Heart right ventricle (tissue), 16 donors: ENCODE results near the gene NFYC. TPM values are rescaled to one million over a fixed set of nuclear protein-coding genes. Genes with fewer than 3 reads are reported as not detected.

Experiments used
- ATAC-seq, 8 donors: fragments of 200-7000 bp; cut with Tn5 transposase; one replicate each; pipeline ENCODE4 v1.9.1; 2020; ENCODE audit warnings: mild to moderate bottlenecking in 8 of 8, moderate library complexity in 8 of 8, moderate number of reproducible peaks in 1 of 8
- DNase-seq, 2 donors: peaks; one replicate each; pipeline ENCODE4 v3.0.0-alpha.2; 2020
- H3K27ac ChIP-seq, 10 donors: fragments of 200-600 bp; sonication (generic) in 2 of 10; one replicate each; pipeline versions ENCODE4 v1.5.0 to v1.8.0; 2020 to 2022; ENCODE audit warnings: mild to moderate bottlenecking in 3 of 10
- H3K27me3 ChIP-seq, 7 donors: fragments of 200-600 bp; one replicate each; pipeline ENCODE4 v1.8.0; 2021 to 2022; ENCODE audit warnings: mild to moderate bottlenecking in 2 of 7
- H3K36me3 ChIP-seq, 9 donors: fragments of 200-600 bp; sonication (generic) in 1 of 9; one replicate each; pipeline versions ENCODE4 v1.5.0 to v1.8.0; 2020 to 2022; ENCODE audit warnings: mild to moderate bottlenecking in 2 of 9
- H3K4me1 ChIP-seq, 9 donors: fragments of 200-600 bp; sonication (generic) in 1 of 9; one replicate each; pipeline versions ENCODE4 v1.5.0 to v1.8.0; 2020 to 2022; ENCODE audit warnings: mild to moderate bottlenecking in 4 of 9
- H3K4me3 ChIP-seq, 10 donors: fragments of 200-600 bp; sonication (generic) in 2 of 10; one replicate each; pipeline versions ENCODE4 v1.5.0 to v1.8.0; 2020 to 2022; ENCODE audit warnings: mild to moderate bottlenecking in 7 of 10, moderate library complexity in 2 of 10
- H3K9me3 ChIP-seq, 11 donors: fragments of 200-600 bp in 10 of 11; sonication (generic) in 2 of 11; one replicate each; pipeline versions ENCODE4 v1.5.0 to v1.8.0; 2013 to 2022; ENCODE audit warnings: mild to moderate bottlenecking in 2 of 11, control low read depth in 1 of 11, moderate library complexity in 1 of 11
- CTCF ChIP-seq, 9 donors: fragments of 200-600 bp; sonication (generic) in 2 of 9; IDR thresholded peaks; one replicate each; pipeline versions ENCODE4 v1.5.0 to v1.8.0; 2021 to 2022; ENCODE audit warnings: antibody characterized with exemption in 9 of 9, mild to moderate bottlenecking in 5 of 9, moderate library complexity in 1 of 9
- WGBS, 2 donors: extraction: QIAGEN DNeasy Blood & Tissue Kit; methylation state at CpG; one replicate each; pipeline ENCODE4 v1.1.7; 2013; ENCODE audit warnings: inconsistent platforms in 1 of 2; 5-methylcytosine and 5-hydroxymethylcytosine counted together
- intact Hi-C, 10 donors: fragments of 100-400 bp; cut with DNase I; formaldehyde crosslinking; loops; one replicate each; pipeline versions ENCODE4 v1.11.1 to v1.14.2; 2022
- polyA plus RNA-seq, 2 donors: library from polyadenylated mRNA; stranded (reverse); fragments of 200-250 nt; gene quantifications; one replicate each; pipeline ENCODE4 v1.2.3, GENCODE V29; 2013
- total RNA-seq, 10 donors: library from RNA; stranded (reverse); fragmentation: NEBNext Ultra II Directional in 3 of 10; extraction: Animal tissue kit (Norgen Biotek cat#: 25700) in 3 of 10; gene quantifications; one replicate each; pipeline versions ENCODE4 v1.2.1 to v1.2.4, GENCODE V29; 2021 to 2023
- donor health status: Arrhythmogenic right ventricular cardiomyopathy.
- donor health status: ischemic (EF 13 %, LVEDD 7.1; RV severe dilation, severe dysfunction).
- donor health status: healthy with polysubstance abuse.
- donor health status: DM: no; HTN: yes; CAD: no.
- donor health status: DM: no; HTN: no; CAD: no.
- donor health status: ischemic (EF 25% LVEDD 6.9; RV normal size, moderate dysfunction).
- donor health status: ischemic (EF 25% LVEDD 5.7; RV mildly dilated, moderate dysfunction).
- donor health status: healthy.
- donor health status: DM: yes; HTN: yes; CAD: no.
- donor health status: Ischemic cardiomyopathy.
- donor health status: ischemic (EF 35%, LVEDD 5.7; RV mildly dilated, moderate dysfunction).
- donor health status: nonischemic (EF 11% LVEDD 7.7; RV severe dilation, severe dysfunction).
- donor health status: DM: yes; HTN: yes; CAD: no.
- donor health status: PGD.
- donor health status: ischemic (EF 29% LVEDD 5.4; RV normal size, mild dysfunction).
- donor health status: nonischemic (EF 23%, LVEDD 6.1; RV moderate dilation, normal function).

Gene NFYC
- total and polyA plus RNA-seq, 12 donors, result 49.9 to 84.7 (median 71.7) TPM

GRCh38 chr1:40788561-40789341, 97.2 kb downstream of the NFYC start:
- no peak for TF ChIP-seq CTCF (IDR thresholded peaks at IDR 0.05)
- peaks cover 0 to 17% (median 7%) of the 10 kb centered on the region in 9 donors for H3K4me1 ChIP-seq
- no peaks in the 10 kb centered on the region for H3K36me3 ChIP-seq
- no peak overlapping the region for H3K4me3 ChIP-seq
- no peak for ATAC-seq
- no peak for DNase-seq
- no peak overlapping the region for H3K27ac ChIP-seq
- H3K9me3 ChIP-seq, result no peaks in the 10 kb centered on the region
- intact Hi-C loops, result no loop called here
- peaks cover 0 to 17% (median 0%) of the 10 kb centered on the region in 7 donors for H3K27me3 ChIP-seq
- 91 to 96% methylated on average over 17 of the region's 17 CpGs for WGBS, 2 donors

GRCh38 chr1:40789342-40789598, 97.8 kb downstream of the NFYC start:
- no peak overlapping the region for H3K4me3 ChIP-seq
- TF ChIP-seq CTCF (IDR thresholded peaks at IDR 0.05), result no peak
- H3K4me1 ChIP-seq, result peaks cover 0 to 17% (median 6%) of the 10 kb centered on the region in 9 donors
- no peaks in the 10 kb centered on the region for H3K36me3 ChIP-seq
- 85 to 94% methylated on average over 2 of the region's 2 CpGs for WGBS, 2 donors
- no peaks in the 10 kb centered on the region for H3K9me3 ChIP-seq
- DNase-seq, result no peak
- no peak overlapping the region for H3K27ac ChIP-seq
- no peak for ATAC-seq
- intact Hi-C loops, result no loop called here
- peaks cover 0 to 15% (median 0%) of the 10 kb centered on the region in 7 donors for H3K27me3 ChIP-seq

DNA sequence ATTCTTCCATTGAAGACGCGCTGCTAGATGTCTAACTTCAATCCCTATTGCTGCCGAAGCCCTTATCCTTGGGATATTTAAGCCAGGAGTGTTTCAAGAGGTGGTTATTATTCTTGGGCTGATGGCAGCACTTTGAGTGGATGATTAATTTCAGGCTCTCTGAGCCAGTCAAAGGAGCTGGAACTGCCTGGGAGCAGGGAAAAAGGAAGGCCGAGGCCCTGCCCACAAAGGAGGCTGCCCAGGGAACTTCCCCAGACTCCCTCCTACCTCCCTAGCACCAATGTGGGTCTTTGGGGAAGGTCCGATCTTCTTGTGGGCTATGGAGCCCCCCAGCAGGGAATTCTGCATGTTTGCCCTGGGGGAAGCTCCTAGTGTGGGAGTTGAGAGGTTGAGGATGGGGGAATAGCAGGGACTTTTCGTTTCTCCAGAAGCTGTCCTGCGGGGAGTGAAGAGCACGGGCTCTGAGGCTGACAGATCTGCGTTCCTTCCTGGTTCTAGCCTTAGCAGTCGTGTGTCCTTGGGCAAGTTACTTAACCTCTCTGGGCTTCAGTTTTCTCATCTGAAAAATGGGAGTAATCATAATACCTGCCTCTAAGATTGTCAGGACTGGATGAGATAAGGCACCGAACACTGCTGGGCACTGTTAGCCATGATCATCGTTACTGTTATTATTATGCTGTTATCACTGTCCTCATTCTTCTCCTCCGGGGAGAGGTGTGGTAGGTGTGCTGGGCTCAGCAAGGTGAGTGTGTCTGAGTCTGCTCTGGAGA, 98.3 kb downstream of the NFYC start:
- TF ChIP-seq CTCF (IDR thresholded peaks at IDR 0.05), result no peak
- DNase-seq, result no peak
- H3K36me3 ChIP-seq, result no peaks in the 10 kb centered on the region
- H3K4me1 ChIP-seq, result peaks cover 0 to 15% (median 3%) of the 10 kb centered on the region in 9 donors
- peaks cover 0 to 9% (median 0%) of the 10 kb centered on the region in 7 donors for H3K27me3 ChIP-seq
- intact Hi-C loops, result no loop called here
- WGBS, 2 donors, result 86 to 88% methylated on average over 13 of the region's 13 CpGs
- no peaks in the 10 kb centered on the region for H3K9me3 ChIP-seq
- ATAC-seq, result no peak
- H3K27ac ChIP-seq, result no peak overlapping the region
- no peak overlapping the region for H3K4me3 ChIP-seq

DNA sequence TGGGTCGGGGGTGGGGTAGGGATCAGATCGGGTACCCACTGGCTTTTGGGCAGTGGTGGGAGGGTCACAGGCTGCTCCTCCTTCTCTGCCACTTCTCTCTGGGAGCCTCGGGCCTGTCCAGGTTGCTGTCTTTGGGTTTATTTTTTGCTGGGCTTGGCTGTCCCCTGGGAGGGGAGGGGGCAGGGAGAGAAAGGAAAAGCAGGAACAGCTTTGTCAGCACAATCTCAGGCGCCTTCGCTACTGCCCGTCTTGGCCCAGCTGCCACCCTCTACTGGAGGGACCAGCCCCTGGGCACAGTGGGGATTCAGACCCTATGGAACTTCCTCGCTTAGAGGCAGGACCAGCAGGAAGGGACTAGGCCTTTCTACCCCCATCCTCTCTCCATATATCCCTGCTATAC, 100.5 kb downstream of the NFYC start:
- DNase-seq (no peak), ATAC-seq (no peak)
- H3K4me1 ChIP-seq, result peaks cover 0 to 14% (median 2%) of the 10 kb centered on the region in 9 donors
- intact Hi-C loops, result no loop called here
- H3K27ac ChIP-seq, result no peak overlapping the region
- WGBS, 2 donors, result 65 to 75% methylated on average over 7 of the region's 7 CpGs
- H3K36me3 ChIP-seq, result no peaks in the 10 kb centered on the region
- no peak overlapping the region for H3K4me3 ChIP-seq
- no peak for TF ChIP-seq CTCF (IDR thresholded peaks at IDR 0.05)
- H3K27me3 ChIP-seq, result no peaks in the 10 kb centered on the region
- H3K9me3 ChIP-seq, result no peaks in the 10 kb centered on the region
